ENCODE data around the gene MTOR. TPM values are rescaled to one million over a fixed set of nuclear protein-coding genes. Genes with fewer than 3 reads are reported as not detected.

Gene MTOR
- total RNA-seq, 1 experiment from 2014 or later: 36.1 TPM

GRCh38 chr1:11176081-11176706 is 86.2 kb downstream of the MTOR start:
- no peaks in the 10 kb centered on the region for H3K27me3 Mint-ChIP-seq (ENCODE audit: unreplicated experiment)
- H3K4me1 Mint-ChIP-seq (ENCODE audit: low read depth, unreplicated experiment): no peaks in the 10 kb centered on the region
- H3K27ac Mint-ChIP-seq (ENCODE audit: unreplicated experiment): no peak overlapping the region
- no peak for DNase-seq
- no TSS peak for BruUV-seq (replicated peaks)
- peaks cover 3% of the 10 kb centered on the region for H3K36me3 Mint-ChIP-seq (ENCODE audit: insufficient read depth, unreplicated experiment)
- TF ChIP-seq CTCF (IDR thresholded peaks at IDR 0.05; ENCODE audit: unreplicated experiment): no peak
- no peaks in the 10 kb centered on the region for H3K9me3 Mint-ChIP-seq (ENCODE audit: low read depth, unreplicated experiment)
- CTCF ChIA-PET: interaction anchor here (1.2 kb wide), 1 partner anchor 9 kb away, joined by 3 read pairs; no protein-coding TSS in a partner anchor
- no peak overlapping the region for H3K4me3 Mint-ChIP-seq (ENCODE audit: low read depth, unreplicated experiment)
- intact Hi-C loops (cut with micrococcal nuclease; ENCODE audit: unreplicated experiment): no loop called here

GRCh38 chr1:11175461-11175860 is 86.9 kb downstream of the MTOR start:
- H3K36me3 Mint-ChIP-seq (ENCODE audit: insufficient read depth, unreplicated experiment): peaks cover 3% of the 10 kb centered on the region
- H3K4me3 Mint-ChIP-seq (ENCODE audit: low read depth, unreplicated experiment): no peak overlapping the region
- BruUV-seq (replicated peaks): no TSS peak
- H3K27me3 Mint-ChIP-seq (ENCODE audit: unreplicated experiment): no peaks in the 10 kb centered on the region
- H3K27ac Mint-ChIP-seq (ENCODE audit: unreplicated experiment): no peak overlapping the region
- no peaks in the 10 kb centered on the region for H3K4me1 Mint-ChIP-seq (ENCODE audit: low read depth, unreplicated experiment)
- no peak for DNase-seq
- H3K9me3 Mint-ChIP-seq (ENCODE audit: low read depth, unreplicated experiment): no peaks in the 10 kb centered on the region
- intact Hi-C loops (cut with micrococcal nuclease; ENCODE audit: unreplicated experiment): no loop called here
- TF ChIP-seq CTCF (IDR thresholded peaks at IDR 0.05; ENCODE audit: unreplicated experiment): no peak
- CTCF ChIA-PET: no interaction called here

- H3K9me3 Mint-ChIP-seq (ENCODE audit: low read depth, unreplicated experiment): no peaks in the 10 kb centered on the region
- no peak overlapping the region for H3K27ac Mint-ChIP-seq (ENCODE audit: unreplicated experiment)
- H3K27me3 Mint-ChIP-seq (ENCODE audit: unreplicated experiment): no peaks in the 10 kb centered on the region
- peaks cover 3% of the 10 kb centered on the region for H3K36me3 Mint-ChIP-seq (ENCODE audit: insufficient read depth, unreplicated experiment)
- H3K4me1 Mint-ChIP-seq (ENCODE audit: low read depth, unreplicated experiment): no peaks in the 10 kb centered on the region
- no peak for TF ChIP-seq CTCF (IDR thresholded peaks at IDR 0.05; ENCODE audit: unreplicated experiment)
- no TSS peak for BruUV-seq (replicated peaks)
- intact Hi-C loops (cut with micrococcal nuclease; ENCODE audit: unreplicated experiment): no loop called here
- no peak overlapping the region for H3K4me3 Mint-ChIP-seq (ENCODE audit: low read depth, unreplicated experiment)
- CTCF ChIA-PET: no interaction called here
- DNase-seq: no peak
Measured at GRCh38 chr1:11174261-11174942, 87.9 kb downstream of the MTOR start.

- no peak for TF ChIP-seq CTCF (IDR thresholded peaks at IDR 0.05; ENCODE audit: unreplicated experiment)
- DNase-seq: no peak
- no peak overlapping the region for H3K4me3 Mint-ChIP-seq (ENCODE audit: low read depth, unreplicated experiment)
- no peaks in the 10 kb centered on the region for H3K27me3 Mint-ChIP-seq (ENCODE audit: unreplicated experiment)
- intact Hi-C loops (cut with micrococcal nuclease; ENCODE audit: unreplicated experiment): no loop called here
- no TSS peak for BruUV-seq (replicated peaks)
- no peak overlapping the region for H3K27ac Mint-ChIP-seq (ENCODE audit: unreplicated experiment)
- H3K36me3 Mint-ChIP-seq (ENCODE audit: insufficient read depth, unreplicated experiment): peaks cover 3% of the 10 kb centered on the region
- H3K4me1 Mint-ChIP-seq (ENCODE audit: low read depth, unreplicated experiment): no peaks in the 10 kb centered on the region
- H3K9me3 Mint-ChIP-seq (ENCODE audit: low read depth, unreplicated experiment): no peaks in the 10 kb centered on the region
- CTCF ChIA-PET: no interaction called here
Measured at GRCh38 chr1:11170102-11170501, 92.2 kb downstream of the MTOR start.

Measured in Calu3 (cell line).